GM21515 (cell line): ENCODE data around the gene ECE2.

Experiments
- ATAC-seq: cut with Tn5 transposase; IDR thresholded peaks from one replicate; pipeline ENCODE4 v1.9.1; 2021; ENCODE audit not compliant: unreplicated experiment

ECE2 gene

DNA sequence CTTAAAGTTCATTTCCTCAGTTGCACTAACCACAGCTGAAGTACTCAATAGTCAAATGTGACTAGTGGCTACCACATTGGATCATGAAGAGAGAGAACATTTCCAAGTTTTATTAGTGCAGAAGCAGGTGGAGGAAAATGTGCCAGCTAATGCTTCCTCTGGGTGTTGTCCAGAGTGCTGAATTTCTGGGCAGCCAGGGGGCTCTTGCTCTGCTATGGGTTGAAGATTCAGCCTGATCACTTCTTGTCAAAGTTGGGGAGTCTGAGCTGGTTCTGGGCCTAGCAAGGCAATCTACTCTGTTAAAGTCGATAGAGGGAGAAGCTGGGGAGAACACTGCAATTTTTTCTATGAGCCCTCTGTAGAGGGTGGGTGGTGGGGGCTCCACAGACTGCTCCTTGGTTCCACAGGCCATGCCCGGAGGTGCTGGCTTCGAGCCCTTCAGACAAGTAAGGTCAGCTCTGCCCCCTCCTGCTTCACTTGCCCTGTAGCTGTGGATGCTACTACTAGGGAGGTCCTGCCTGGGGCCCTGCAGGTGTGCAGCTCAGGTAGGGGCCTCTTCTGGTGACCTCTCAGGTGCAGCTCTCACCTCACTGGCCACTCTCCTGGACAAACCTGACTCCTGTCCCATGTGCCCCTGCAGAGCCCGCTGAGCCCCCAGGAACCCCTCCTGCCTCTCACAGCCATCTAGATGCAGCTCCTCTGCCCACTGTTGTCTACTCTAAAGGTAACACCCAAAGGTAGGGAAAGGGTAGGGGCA is 35.3 kb upstream of the ECE2 start:
- ATAC-seq: no peak

DNA sequence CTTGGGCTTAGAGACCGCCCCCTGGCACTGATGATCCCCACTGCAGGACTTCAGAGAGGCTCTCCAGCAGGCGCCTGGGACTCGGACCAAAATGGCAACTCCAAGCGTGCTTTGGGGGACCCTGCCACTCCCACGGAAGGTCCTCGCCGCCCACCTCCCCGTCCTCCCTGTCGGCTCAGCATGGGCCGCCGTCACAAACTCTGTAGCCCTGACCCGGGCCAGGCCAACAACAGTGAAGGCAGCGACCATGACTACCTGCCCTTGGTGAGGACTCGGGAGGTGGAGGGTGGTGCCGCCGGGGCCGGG is 34.7 kb upstream of the ECE2 start:
- no peak for ATAC-seq

DNA sequence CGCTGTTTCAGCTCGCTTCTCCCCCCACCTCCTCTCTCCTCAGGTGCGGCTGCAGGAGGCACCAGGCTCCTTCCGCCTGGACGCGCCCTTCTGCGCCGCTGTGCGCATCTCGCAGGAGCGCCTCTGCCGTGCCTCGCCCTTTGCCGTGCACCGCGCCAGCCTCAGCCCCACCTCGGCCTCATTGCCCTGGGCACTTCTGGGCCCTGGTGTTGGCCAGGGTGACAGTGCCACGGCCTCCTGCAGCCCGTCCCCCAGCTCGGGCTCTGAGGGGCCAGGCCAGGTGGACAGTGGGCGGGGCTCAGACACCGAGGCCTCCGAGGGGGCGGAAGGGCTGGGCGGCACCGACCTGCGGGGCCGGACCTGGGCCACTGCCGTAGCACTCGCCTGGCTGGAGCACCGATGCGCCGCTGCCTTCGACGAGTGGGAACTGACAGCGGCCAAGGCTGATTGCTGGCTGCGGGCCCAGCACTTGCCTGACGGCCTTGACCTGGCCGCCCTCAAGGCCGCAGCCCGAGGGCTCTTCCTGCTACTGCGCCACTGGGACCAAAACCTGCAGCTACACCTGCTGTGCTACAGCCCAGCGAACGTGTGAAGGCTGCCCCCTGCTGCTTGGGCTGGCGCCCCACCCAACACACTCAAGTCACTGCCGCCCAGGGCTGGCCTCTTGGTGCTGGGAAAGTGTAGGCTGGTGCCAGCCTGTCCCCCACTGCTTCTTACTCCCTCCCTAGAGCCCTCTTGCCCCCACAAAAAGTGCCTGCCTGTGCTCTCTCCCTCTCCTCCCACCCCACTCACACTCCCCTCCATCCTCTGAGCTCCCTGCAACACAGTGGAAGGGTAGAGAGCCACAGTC is 34.1 kb upstream of the ECE2 start:
- no peak for ATAC-seq

DNA sequence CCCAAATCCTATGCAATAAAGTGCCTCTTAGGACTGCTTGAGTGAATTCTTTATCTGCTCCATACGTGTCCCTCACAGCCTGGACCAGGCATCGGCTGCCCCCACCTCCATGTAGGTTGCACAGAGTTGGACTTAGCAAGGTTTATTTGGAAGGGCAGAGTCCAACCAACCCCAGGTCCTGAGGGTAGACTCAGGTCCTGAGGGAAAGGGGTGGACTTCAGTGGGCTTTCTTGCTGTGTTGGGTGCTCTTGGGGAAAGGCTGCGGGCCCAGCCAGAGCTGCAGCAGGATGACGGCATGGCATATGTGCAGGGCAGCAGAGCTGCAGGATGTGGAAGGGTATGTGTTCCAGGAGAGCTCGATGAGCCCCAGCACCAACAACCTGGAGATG is 33.5 kb upstream of the ECE2 start:
- no peak for ATAC-seq

DNA sequence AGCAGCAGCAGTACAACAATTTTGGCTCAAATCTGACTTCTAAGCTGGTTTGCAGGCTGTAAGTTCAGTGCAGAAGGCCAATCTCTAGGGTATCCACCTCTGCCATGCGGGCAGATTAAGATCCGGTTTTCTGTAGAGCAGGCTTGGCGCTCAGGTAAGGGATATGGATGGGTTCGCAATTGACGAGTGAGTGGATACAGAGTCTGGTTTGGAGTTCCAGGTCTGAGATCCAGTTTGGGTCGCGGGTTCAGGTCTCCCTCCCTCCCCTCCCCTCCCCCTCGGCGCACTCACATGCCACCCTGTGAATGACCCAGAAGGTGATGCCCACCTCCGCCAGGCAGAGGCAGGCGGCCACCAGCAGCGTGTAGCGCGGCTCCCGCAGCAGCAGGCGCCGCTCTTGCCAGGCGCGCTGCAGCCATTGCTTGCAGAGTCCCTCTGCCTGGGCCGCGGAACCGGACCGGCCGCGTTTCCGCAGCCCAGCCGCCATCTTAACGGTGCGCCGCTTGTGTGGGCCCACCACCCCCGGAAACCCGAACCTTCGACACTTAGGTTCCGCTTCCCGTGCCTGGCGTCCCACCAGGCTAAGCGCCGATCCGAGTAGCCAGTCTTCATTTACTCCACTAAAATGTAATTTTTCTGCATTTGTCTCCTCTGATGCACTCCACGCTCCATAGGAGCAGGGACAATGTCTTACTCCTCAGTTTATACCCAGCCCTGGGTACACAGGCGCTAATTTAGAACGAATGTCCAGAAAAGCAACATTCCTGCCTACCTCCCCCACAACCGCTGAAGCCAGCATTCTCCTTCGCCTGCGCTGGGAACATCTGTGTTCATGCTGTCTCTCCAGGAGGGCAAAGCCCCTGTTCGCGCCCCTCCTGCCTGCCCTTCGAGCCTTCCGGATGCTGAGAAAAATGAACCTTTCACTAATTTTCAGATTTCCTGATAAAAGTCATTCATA is 27.1 kb upstream of the ECE2 start, which contains the start of gene ALG3:
TSS of gene ALG3 (minus strand) at position 509 of the 958 bp plus-strand sequence. CDS start at position 487, 22 bp downstream.
- ATAC-seq: peak; percentile 49

DNA sequence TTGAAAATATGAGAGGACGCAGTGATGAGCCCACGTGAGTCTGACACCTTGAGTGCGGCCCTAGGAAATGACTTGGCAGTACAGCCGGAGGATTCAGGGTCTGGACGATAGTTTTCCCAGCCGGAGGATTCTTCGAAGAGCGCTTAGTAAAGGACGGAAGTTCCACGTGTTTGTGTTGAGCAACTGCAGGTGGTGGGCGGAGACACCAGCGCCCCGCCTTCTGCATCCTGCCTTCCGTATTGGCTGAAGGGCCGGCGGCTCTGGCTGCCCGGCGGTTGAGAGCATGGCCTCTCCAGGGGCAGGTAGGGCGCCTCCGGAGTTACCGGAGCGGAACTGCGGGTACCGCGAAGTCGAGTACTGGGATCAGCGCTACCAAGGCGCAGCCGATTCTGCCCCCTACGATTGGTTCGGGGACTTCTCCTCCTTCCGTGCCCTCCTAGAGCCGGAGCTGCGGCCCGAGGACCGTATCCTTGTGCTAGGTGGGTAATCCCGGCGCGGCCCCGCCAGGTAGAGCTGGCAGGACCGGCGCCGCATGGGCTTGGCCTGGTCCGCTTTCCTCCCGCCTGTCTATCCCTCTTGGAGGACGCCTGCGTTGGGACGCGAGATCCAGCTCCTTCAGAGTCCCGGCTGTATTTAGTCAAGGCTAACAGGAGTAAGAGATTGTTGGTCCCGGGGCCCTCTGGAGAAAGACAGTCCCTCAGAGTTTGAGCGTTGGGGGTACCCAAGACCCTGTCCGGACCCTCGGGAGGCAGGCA is 26.2 kb upstream of the ECE2 start, which contains the start of gene EEF1AKMT4:
TSS of gene EEF1AKMT4 (plus strand) at position 261 of the 755 bp plus-strand sequence. CDS start at position 284, 23 bp downstream.
- ATAC-seq: peak; percentile 90

DNA sequence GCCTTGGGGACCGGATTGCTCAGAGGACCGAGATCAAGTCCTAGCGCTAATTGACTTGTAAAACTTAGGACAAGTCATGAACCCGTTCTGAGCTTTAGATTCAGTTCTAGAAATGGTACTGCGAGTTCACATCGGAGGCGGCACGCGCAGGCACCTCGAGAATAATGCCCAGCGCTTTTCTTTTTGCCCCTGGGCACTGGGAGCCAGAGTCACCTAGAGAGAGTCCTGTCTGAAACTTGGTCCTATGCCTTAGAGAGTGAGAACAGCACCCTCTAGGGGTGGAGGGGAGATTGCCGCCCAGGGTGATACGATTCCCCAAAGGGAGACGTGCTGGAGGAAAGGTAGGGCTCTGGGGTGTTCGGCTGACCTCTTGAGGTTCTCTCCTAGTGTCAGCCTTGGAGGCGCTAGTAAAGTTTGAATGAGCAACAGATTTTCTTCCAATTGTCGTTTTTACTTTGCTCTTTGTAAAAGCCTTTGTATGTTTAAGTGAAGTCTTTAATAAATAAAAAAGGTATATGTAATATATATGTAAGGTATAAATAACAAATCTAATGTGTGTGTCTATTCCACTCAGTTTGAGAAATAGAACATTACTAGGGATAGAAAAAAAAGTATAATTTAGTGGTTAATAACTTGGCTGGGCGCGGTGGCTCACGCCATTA is 25.5 kb upstream of the ECE2 start:
- ATAC-seq: peak; percentile 61

DNA sequence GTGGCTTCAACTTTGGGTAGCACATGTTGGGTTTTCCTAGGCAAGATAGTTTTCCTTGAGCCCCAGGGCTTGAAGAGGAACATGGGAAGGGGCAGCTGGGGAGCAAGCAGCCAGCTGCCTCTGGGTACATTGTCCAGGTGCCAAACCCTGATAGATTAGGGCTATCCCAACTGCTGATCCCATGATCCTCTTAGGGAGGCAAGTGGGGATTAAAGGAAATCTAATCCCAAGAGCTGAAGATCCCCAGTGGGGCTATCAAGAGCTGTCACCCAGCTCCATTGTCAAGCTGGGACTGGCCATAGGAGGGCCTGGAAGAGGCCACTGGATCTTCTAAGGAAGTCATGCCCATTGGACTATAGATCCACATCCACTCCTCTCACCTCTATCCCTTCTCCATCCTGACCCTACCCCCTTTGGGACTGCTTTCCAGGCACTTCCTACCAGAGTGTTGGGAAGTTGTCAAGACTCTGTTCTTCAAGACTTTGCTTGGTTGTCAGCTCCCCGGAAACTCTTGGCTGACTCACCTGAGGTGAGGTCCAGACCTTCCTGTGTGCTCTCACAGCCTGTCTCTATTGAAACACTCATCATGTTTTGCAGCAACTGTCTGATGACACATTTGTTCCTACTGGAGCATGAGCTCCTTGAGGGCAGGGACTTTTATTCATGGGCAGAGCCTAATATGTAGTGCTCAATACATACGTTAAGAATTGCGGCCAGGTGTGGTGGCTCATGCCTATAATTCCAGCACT is 20.4 kb upstream of the ECE2 start:
- ATAC-seq: no peak

DNA sequence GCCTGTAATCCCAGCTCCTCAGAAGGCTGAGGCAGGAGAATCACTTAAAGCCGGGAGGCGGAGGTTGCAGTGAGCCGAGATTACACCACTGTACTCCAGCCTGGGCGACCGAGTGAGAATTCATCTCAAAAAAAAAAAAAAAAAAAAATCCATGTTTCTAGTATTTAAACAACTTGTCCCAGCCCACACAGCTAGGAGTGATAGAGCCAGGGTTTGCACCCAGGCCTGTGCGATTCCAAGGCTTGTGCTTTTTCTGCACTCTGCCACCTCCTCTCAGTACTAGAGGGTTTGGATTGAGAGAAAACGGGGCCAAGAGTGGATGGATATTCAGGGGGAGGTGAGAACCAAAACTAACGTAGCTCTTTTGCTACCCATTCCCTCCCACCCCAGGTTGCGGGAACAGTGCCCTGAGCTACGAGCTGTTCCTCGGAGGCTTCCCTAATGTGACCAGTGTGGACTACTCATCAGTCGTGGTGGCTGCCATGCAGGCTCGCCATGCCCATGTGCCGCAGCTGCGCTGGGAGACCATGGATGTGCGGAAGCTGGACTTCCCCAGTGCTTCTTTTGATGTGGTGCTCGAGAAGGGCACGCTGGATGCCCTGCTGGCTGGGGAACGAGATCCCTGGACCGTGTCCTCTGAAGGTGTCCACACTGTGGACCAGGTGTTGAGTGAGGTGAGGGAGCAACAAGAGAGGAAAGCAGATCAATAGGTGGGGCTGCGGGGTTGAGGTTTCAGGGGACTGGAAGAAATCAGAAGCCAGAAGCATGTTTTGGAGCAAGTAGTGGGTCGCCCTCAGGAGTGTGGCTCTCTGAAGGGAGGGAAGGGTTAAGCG is 18.5 kb upstream of the ECE2 start:
- no peak for ATAC-seq

DNA sequence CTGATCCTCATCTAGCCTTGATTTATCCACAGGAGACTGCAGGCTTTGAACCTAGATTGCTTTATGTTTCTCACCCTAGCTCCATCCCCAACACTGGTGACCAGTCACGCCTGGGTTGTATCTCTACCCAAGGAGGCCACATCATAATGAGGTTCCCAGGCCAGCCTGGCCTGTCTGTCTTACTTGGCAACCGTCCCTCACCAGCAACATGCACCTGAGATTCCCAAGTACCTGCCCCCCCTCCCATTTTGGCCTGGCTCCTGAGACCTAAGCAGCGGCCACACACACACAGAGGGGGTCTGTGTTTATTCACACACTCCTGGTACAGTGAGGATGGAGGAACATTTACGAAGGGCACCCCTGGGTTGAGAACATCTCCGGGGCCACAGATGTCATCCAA is 16.9 kb upstream of the ECE2 start:
- ATAC-seq: no peak

DNA sequence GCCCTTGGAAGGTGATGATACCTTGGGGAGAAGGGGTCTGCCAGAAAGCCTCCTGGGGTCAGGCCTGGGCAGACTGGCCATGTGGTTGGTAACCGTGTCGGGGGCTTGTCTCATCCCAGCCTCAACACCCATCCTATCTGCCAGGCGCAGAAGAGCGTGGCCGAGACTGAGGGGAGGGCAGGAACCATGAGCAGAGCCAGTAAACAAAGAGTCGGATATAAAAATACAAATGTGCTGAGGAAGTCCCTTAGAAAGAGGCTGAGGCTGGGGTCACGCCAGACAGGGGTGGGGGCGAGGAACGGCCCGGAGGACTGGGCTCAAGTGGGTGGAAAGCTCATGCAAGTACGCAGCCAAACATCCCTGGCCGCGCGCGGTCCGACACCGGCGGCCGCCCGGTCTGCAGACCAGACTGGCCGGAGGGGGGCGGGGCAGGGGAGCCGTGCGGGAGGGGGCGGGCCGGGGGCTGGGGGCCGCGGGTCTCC is 16.4 kb upstream of the ECE2 start:
- no peak for ATAC-seq

DNA sequence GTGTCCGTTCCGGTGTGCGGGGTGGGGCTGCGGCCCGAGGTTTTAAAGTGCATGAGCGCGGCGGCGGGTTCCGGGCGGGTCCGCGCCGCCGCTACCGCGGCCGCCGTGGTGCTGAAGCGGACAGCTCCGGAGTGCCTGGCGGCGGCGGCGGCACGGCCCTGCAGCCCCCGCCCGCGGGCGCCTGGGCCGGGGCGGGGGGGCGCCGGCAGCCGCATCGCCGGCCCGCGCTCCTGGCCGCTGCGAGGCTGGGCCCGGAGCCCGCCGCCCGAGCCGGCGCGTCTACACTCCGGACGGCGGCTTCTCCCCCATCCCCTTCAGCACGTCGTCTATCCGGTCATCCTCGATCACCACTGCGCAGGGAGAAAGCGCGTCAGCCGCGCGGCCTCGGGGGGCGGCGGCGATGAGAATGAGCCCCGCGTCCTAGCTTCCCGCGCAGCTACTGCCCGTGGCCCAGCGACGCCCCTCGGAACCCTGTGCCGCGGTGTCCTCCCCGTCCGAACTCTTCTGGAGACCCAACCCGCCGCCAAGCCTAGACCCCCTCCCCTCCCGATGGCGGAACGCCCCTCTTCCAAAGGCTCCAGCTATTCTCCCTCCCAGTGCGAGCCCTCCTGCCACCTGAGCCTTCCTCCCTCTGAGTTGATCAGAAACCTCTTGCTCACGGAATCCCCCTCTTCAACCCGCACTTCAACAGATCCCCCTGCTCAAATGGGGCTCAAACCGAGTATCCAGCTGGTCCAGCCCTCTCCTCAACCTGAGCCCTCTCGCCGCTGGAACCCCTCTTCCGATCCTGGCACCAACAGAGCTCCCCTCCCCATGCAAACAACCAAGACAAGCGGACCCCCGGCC is 15.7 kb upstream of the ECE2 start:
- no peak for ATAC-seq

DNA sequence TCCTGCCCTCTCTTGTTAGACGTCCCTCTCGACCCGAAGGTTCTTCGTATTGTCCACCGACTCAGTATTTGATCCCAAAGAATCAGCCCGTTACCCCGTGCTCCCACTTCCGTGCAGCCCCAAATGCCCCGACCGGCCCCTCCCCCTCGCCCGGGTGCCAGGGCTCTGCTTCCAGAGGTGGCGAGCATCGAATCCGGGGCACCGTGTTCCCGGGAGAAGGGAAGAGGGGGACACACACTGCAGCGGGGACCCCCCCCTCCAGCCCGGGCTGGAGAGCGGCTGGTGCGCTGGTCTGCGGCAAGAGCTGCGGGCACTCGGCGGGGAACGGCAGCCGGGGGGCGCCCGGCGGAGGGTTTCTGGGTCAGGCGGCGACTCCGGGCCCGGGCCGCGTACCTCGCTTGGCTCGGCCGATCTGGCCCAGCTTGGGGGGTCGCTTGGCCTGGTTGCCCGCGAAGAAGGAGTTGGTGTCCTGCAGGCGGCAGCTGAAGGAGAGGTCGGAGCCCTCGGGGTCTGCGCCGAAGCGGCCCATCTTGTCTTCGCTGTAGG is 15.0 kb upstream of the ECE2 start:
- no peak for ATAC-seq

DNA sequence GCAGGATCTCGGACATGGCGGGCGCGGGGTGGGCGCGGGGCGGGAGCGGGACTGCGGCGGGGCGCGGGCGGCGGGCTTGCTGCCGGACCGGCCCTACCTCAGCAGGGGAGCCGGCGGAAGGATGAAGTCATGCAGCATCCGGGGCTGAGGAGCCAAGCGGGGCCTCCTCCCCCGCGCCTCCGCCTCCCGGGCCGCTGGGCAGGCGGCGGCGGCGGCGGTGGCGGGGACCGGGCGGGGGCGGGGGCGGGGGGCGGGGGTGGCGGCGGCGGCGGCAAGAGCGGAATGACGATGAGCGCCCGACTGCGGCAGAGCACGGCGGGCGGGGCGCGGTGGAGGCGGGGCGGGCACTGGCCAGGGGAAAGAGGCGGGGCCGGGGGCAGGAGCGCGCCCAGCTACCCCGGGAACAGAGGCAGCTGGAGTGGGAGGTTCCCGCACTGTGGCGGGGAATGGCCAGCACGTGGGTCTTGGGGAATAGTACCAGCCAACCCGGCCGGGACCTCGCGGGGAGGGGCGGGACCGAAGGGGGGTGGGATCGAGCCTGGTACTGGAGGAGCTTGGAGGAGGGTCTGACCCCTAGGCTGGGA is 14.5 kb upstream of the ECE2 start, which contains the start of gene CAMK2N2:
TSS of gene CAMK2N2 (minus strand) at position 284 of the 584 bp plus-strand sequence. CDS start at position 16, 268 bp downstream.
- ATAC-seq: no peak

DNA sequence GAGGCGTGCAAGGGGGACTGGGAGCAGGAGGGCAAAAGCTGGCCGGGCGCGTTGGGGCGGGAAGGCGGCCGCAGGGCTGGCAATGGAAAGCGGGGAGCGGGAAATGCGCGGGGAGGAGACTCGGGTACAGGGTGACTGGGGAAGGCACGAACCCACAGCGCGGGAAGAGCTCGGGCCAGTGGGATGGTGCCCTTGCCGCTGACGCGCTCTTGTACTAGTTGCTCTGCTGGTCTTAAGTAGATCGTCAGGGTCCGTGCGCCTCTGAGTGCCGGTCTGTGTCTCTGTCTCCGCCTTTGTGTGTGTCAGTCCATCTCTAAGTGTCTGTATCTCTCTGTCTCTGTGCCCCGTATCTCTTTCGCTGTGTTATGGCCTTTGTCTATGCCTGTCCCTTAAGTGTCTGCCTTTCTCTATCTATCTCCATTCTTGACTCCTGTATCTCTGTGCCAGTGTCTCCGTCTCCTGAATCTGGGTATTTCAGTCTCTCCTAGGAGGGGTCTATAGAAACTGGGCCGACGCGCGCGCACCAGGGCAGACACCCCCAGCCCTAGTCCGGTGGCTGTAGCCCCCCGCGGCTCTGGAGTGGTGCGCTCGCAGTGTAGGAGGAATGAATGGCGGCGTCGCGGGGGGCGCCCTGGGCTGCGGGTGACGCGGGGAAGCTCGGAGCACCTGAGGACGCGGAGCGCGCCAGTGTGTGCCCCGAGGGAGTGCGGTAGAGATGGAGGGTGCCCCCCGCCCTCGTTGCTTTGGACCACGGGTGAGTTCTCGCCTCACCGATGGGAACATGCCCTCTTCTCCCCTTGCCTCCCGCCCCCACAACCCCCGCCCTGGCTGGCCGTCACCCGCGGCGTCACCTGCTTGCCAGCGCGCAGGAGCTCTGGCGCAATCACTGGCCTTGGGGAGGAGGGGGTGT is 13.7 kb upstream of the ECE2 start:
- ATAC-seq: no peak
